DND-41 (cell line): ENCODE results near the gene ADCY2.

Source experiments
- ATAC-seq: fragments of 200-7000 bp; cut with Tn5 transposase; 3 replicates; pipeline ENCODE4 v1.9.1; 2021; ENCODE audit warnings: low read depth; ENCODE audit not compliant: insufficient read depth
- DNase-seq: peaks from one replicate; pipeline ENCODE4 v3.0.0-alpha.2; 2020
- H2AFZ ChIP-seq: 2 replicates; pipeline ENCODE4 v1.6.0; 2012; ENCODE audit warnings: low read depth, low read length
- H3K27ac ChIP-seq: 2 replicates; pipeline ENCODE4 v1.5.1; 2012; ENCODE audit warnings: low read length, inconsistent platforms
- H3K27me3 ChIP-seq: fragments of 200-600 bp; sonication (generic); 2 replicates; pipeline ENCODE4 v1.6.0; 2012; ENCODE audit warnings: low read length, mild to moderate bottlenecking, inconsistent platforms; ENCODE audit not compliant: insufficient read depth, poor library complexity
- H3K36me3 ChIP-seq: 2 replicates; pipeline ENCODE4 v1.5.1; 2012; ENCODE audit warnings: low read length, inconsistent platforms; ENCODE audit not compliant: insufficient read depth
- H3K4me1 ChIP-seq: 2 replicates; pipeline ENCODE4 v1.5.1; 2012; ENCODE audit warnings: mild to moderate bottlenecking, low read length; ENCODE audit not compliant: insufficient read depth
- H3K4me2 ChIP-seq: 2 replicates; pipeline ENCODE4 v1.6.0; 2012; ENCODE audit warnings: mild to moderate bottlenecking, moderate library complexity, low read length, inconsistent platforms; ENCODE audit not compliant: insufficient read depth
- H3K4me3 ChIP-seq, 2 experiments: fragments of 200-600 bp in 1 of 2; shearing (Covaris generic) in 1 of 2; 2 replicates each; pipeline ENCODE4 v1.5.1; 2012 to 2016; ENCODE audit warnings: inconsistent platforms in 2 of 2, low read length in 2 of 2, mild to moderate bottlenecking in 2 of 2, low read depth in 1 of 2, moderate library complexity in 1 of 2
- H3K79me2 ChIP-seq: 2 replicates; pipeline ENCODE4 v1.6.0; 2012; ENCODE audit warnings: low read length, inconsistent platforms; ENCODE audit not compliant: insufficient read depth
- H3K9ac ChIP-seq: 2 replicates; pipeline ENCODE4 v1.6.0; 2012; ENCODE audit warnings: low read depth, mild to moderate bottlenecking, inconsistent platforms, low read length, moderate library complexity
- H3K9me3 ChIP-seq: 2 replicates; pipeline ENCODE4 v1.5.1; 2012; ENCODE audit warnings: low read length, moderate library complexity, mild to moderate bottlenecking, inconsistent platforms; ENCODE audit not compliant: insufficient read depth, severe bottlenecking
- H4K20me1 ChIP-seq: 2 replicates; pipeline ENCODE4 v1.6.0; 2012; ENCODE audit warnings: low read length; ENCODE audit not compliant: insufficient read depth
- CTCF ChIP-seq: IDR thresholded peaks from 2 replicates; pipeline ENCODE4 v1.5.1; 2012; ENCODE audit warnings: borderline replicate concordance, low read length, moderate library complexity, mild to moderate bottlenecking; ENCODE audit not compliant: poor library complexity, severe bottlenecking; ENCODE audit errors: extremely low read depth
- EZH2 ChIP-seq: IDR thresholded peaks from 3 replicates; pipeline ENCODE4 v1.6.1; 2012; ENCODE audit warnings: borderline replicate concordance, low read depth, mild to moderate bottlenecking, moderate library complexity, low read length, inconsistent platforms; ENCODE audit not compliant: severe bottlenecking

ADCY2 gene

DNA sequence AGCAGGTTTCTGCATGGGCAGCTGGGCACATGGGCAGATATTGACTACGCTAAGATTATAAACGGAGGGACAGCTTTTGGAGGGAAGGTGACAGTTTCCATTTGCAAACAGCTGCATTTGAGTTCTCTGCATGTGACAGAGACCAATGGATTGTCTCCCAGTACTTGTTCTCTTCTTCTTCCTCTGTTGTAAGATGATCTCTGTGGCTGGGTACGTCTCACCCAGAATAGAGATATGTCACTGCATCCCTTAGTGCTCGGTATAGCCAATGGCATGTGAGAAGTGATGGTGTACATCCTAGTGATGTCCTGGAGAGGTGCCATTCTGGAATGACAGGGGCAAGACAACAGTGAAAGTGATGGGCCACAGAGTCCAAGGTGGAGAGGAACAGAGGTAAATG is 283.7 kb downstream of the ADCY2 start:
- DNase-seq (no peak), ATAC-seq (no peak)
- H2AFZ ChIP-seq, result no peak overlapping the region
- H3K27ac ChIP-seq, result no peak overlapping the region
- no peaks in the 10 kb centered on the region for H3K27me3 ChIP-seq
- no peak for TF ChIP-seq EZH2
- TF ChIP-seq CTCF, result no peak
- H4K20me1 ChIP-seq, result no peaks in the 10 kb centered on the region
- no peaks in the 10 kb centered on the region for H3K36me3 ChIP-seq
- no peaks in the 10 kb centered on the region for H3K9me3 ChIP-seq
- H3K4me2 ChIP-seq, result no peak overlapping the region
- no peak overlapping the region for H3K9ac ChIP-seq
- H3K4me3 ChIP-seq, result no peak overlapping the region
- H3K79me2 ChIP-seq, result no peaks in the 10 kb centered on the region
- H3K4me1 ChIP-seq, result no peaks in the 10 kb centered on the region

- TF ChIP-seq EZH2 (no peak), CTCF (no peak)
- no peaks in the 10 kb centered on the region for H3K79me2 ChIP-seq
- no peak for ATAC-seq
Measured at GRCh38 chr5:7680260-7680659, 284.3 kb downstream of the ADCY2 start.

DNA sequence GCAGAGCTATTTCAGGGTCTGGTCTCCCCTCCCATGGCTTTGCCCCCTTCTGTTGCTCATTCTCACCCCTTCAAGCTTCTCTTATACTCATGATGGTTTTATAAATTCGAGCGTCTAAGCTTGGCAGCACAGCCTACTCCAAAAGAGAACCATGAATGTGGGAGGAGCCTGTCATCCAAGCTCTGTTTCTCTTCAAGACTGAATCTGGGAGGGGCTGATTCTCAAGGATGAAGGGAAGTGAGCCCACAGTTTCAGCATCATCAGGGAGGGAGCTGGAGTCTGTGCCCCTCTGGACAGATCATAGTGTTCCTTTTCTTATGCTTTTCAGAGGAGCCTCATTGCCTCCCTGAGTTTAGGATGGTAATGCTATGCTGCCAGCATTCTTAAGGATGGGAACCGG is 286.4 kb downstream of the ADCY2 start:
- Histone ChIP-seq H3K36me3 (no peaks in the 10 kb centered on the region), H3K79me2 (no peaks in the 10 kb centered on the region), H4K20me1 (no peaks in the 10 kb centered on the region), H3K27me3 (peaks cover 5% of the 10 kb centered on the region), H3K4me2 (no peak overlapping the region), H2AFZ (no peak overlapping the region), H3K9ac (no peak overlapping the region), H3K27ac (no peak overlapping the region), H3K4me1 (no peaks in the 10 kb centered on the region), H3K9me3 (no peaks in the 10 kb centered on the region), H3K4me3 (no peak overlapping the region)
- TF ChIP-seq CTCF, result no peak
- TF ChIP-seq EZH2, result no peak
- ATAC-seq (no peak), DNase-seq (no peak)

More at GRCh38 chr5:7680260-7680659, 284.3 kb downstream of the ADCY2 start:
- no peak for DNase-seq
- Histone ChIP-seq H3K9me3 (no peaks in the 10 kb centered on the region), H3K27ac (no peak overlapping the region), H3K4me1 (no peaks in the 10 kb centered on the region), H3K27me3 (no peaks in the 10 kb centered on the region), H3K4me2 (no peak overlapping the region), H3K4me3 (no peak overlapping the region), H4K20me1 (no peaks in the 10 kb centered on the region), H3K36me3 (no peaks in the 10 kb centered on the region), H2AFZ (no peak overlapping the region), H3K9ac (no peak overlapping the region)

GRCh38 chr5:7683753-7684152 is 287.8 kb downstream of the ADCY2 start:
- Histone ChIP-seq H3K4me1 (no peaks in the 10 kb centered on the region), H2AFZ (no peak overlapping the region), H3K9ac (no peak overlapping the region), H3K79me2 (no peaks in the 10 kb centered on the region), H3K36me3 (no peaks in the 10 kb centered on the region), H3K27me3 (peaks cover 5% of the 10 kb centered on the region), H3K27ac (no peak overlapping the region), H4K20me1 (no peaks in the 10 kb centered on the region), H3K4me2 (no peak overlapping the region), H3K9me3 (no peaks in the 10 kb centered on the region), H3K4me3 (no peak overlapping the region)
- no peak for TF ChIP-seq EZH2
- TF ChIP-seq CTCF, result no peak
- DNase-seq (no peak), ATAC-seq (no peak)
